A549 (cell line): ENCODE results near the gene SKA3. TPM values are rescaled to one million over a fixed set of nuclear protein-coding genes. Genes with fewer than 3 reads are reported as not detected.

Source experiments
- ATAC-seq, 2 experiments: fragments of 200-7000 bp in 1 of 2; fragments of >200 bp in 1 of 2; cut with Nextera tagmentation in 1 of 2; cut with Tn5 transposase in 1 of 2; 3 replicates each; pipeline versions ENCODE4 v1.8.0 to v1.9.1; 2018 to 2020; ENCODE audit warnings: mild to moderate bottlenecking in 1 of 2, moderate library complexity in 1 of 2
- CTCF ChIA-PET: fragments of 300-600 bp; sonication (Branson Sonifier 250); formaldehyde crosslinking; extraction: SDS; loops from one replicate; lab custom pipeline; 2021; ENCODE audit warnings: antibody characterized with exemption, inconsistent platforms; lab: Yijun Ruan, JAX
- POLR2A ChIA-PET: fragments of 350-600 bp; formaldehyde crosslinking; extraction: SDS; loops from one replicate; lab custom pipeline; 2021; ENCODE audit warnings: antibody characterized with exemption, inconsistent platforms; lab: Yijun Ruan, JAX
- DNase-seq, 2 experiments: peaks; one replicate each; pipeline versions ENCODE4 v3.0.0 to v3.0.0-alpha.2; 2011 to 2016; ENCODE audit warnings: low read depth in 1 of 2, low spot score in 1 of 2
- FAIRE-seq: peaks from 2 replicates; lab custom pipeline; 2011; peaks lifted over from hg19 to GRCh38; lab: Jason Lieb, UNC
- H3K27ac ChIP-seq, 2 experiments: fragments of >200 bp; sonication (Bioruptor Twin); formaldehyde crosslinking; 3 replicates each; pipeline ENCODE4 v1.5.1; 2016 to 2017
- H3K4me1 ChIP-seq: fragments of >200 bp; sonication (Bioruptor Twin); formaldehyde crosslinking; 3 replicates; pipeline ENCODE4 v1.6.1; 2016
- H3K4me2 ChIP-seq: fragments of >200 bp; sonication (Bioruptor Twin); formaldehyde crosslinking; 3 replicates; pipeline ENCODE4 v1.6.1; 2016
- H3K4me3 ChIP-seq: fragments of >200 bp; sonication (Bioruptor Twin); formaldehyde crosslinking; 3 replicates; pipeline ENCODE4 v1.5.1; 2016
- H3K9me3 ChIP-seq: fragments of >200 bp; sonication (Bioruptor Twin); formaldehyde crosslinking; 3 replicates; pipeline ENCODE4 v1.6.1; 2016
- EHF ChIP-seq: fragments of 250-450 bp; sonication (Bioruptor Pico); IDR thresholded peaks from 2 replicates; pipeline ENCODE4 v1.5.0; 2020; ENCODE audit warnings: mild to moderate bottlenecking
- ESRRA ChIP-seq: fragments of 150-350 bp; IDR thresholded peaks from 2 replicates; pipeline ENCODE4 v1.6.1; 2014; ENCODE audit warnings: mild to moderate bottlenecking, low read length, borderline replicate concordance
- FOSB ChIP-seq: fragments of 250-450 bp; sonication (Bioruptor Pico); IDR thresholded peaks from 2 replicates; pipeline ENCODE4 v1.5.0; 2020; ENCODE audit warnings: mild to moderate bottlenecking, moderate library complexity
- FOSL2 ChIP-seq, 2 experiments: fragments of 450-650 bp in 1 of 2; fragments of >200 bp in 1 of 2; sonication (Bioruptor Twin) in 1 of 2; formaldehyde crosslinking; IDR thresholded peaks; 2 replicates each; pipeline versions ENCODE4 v1.5.0 to v1.6.1; 2016 to 2020; ENCODE audit warnings: mild to moderate bottlenecking in 1 of 2, moderate library complexity in 1 of 2
- HOXB5 ChIP-seq: fragments of 250-450 bp; sonication (Bioruptor Pico); IDR thresholded peaks from 2 replicates; pipeline ENCODE4 v1.5.0; 2020; ENCODE audit warnings: mild to moderate bottlenecking, moderate library complexity
- JUNB ChIP-seq: fragments of >200 bp; sonication (Bioruptor Twin); formaldehyde crosslinking; IDR thresholded peaks from 2 replicates; pipeline ENCODE4 v1.6.1; 2016
- KDM5A ChIP-seq: fragments of 200-600 bp; sonication (generic); IDR thresholded peaks from 2 replicates; pipeline ENCODE4 v1.6.1; 2016; ENCODE audit warnings: antibody characterized with exemption, mild to moderate bottlenecking
- MAFK ChIP-seq: fragments of 450-650 bp; IDR thresholded peaks from 2 replicates; pipeline ENCODE4 v1.6.1; 2014; ENCODE audit not compliant: partially characterized antibody
- MYC ChIP-seq: IDR thresholded peaks from 2 replicates; pipeline ENCODE4 v1.6.1; 2012; ENCODE audit warnings: mild to moderate bottlenecking, inconsistent platforms, low read length, improper control_type of control experiment, borderline replicate concordance
- NFE2L2 ChIP-seq: fragments of 150-350 bp; conservative IDR thresholded peaks from 2 replicates; pipeline ENCODE4 v1.6.1; 2014; ENCODE audit warnings: low read length
- NPAS2 ChIP-seq: fragments of 250-450 bp; sonication (Bioruptor Pico); IDR thresholded peaks from 2 replicates; pipeline ENCODE4 v1.8.0; 2022; ENCODE audit warnings: mild to moderate bottlenecking, moderate library complexity, borderline replicate concordance
- POLR2A ChIP-seq: IDR thresholded peaks from 2 replicates; pipeline ENCODE4 v1.6.1; 2012; ENCODE audit warnings: mild to moderate bottlenecking, low read length
- RARB ChIP-seq: fragments of 250-450 bp; sonication (Bioruptor Pico); IDR thresholded peaks from 2 replicates; pipeline ENCODE4 v1.8.0; 2021; ENCODE audit warnings: mild to moderate bottlenecking, moderate library complexity
- SMC3 ChIP-seq: fragments of >200 bp; sonication (Bioruptor Twin); formaldehyde crosslinking; IDR thresholded peaks from 3 replicates; pipeline ENCODE4 v1.6.1; 2018; ENCODE audit warnings: inconsistent platforms
- SREBF2 ChIP-seq: fragments of 450-650 bp; IDR thresholded peaks from 2 replicates; pipeline ENCODE4 v1.6.1; 2014; ENCODE audit warnings: mild to moderate bottlenecking, moderate library complexity
- TP53 ChIP-seq: fragments of 250-450 bp; sonication (Bioruptor Pico); IDR thresholded peaks from 2 replicates; pipeline ENCODE4 v1.5.0; 2021; ENCODE audit warnings: mild to moderate bottlenecking, moderate library complexity
- ZNF302 ChIP-seq: fragments of 250-450 bp; sonication (Bioruptor Pico); IDR thresholded peaks from 2 replicates; pipeline ENCODE4 v1.9.0; 2021; ENCODE audit warnings: inconsistent platforms, mild to moderate bottlenecking, moderate library complexity
- WGBS: methylation state at CpG from one replicate; pipeline ENCODE4 v1.1.6; 2017; ENCODE audit errors: missing lambda C conversion rate; 5-methylcytosine and 5-hydroxymethylcytosine counted together
- polyA plus RNA-seq, 4 experiments: library from polyadenylated mRNA; depleted of rRNA in 3 of 4; stranded (reverse); fragments of >200 nt; fragmentation: RNase III in 1 of 4; extraction: RNeasy Plus Mini Kit Qiagen cat#74134 plus additional on column Dnase treatment in 1 of 4; gene quantifications; 2 replicates in 3 of 4; 3 replicates in 1 of 4; pipeline ENCODE4 v1.2.3, GENCODE V29; 2011 to 2017
- TF ChIP-seq, protein P1 (sequence below): fragments of >200 bp; sonication (Bioruptor Twin); formaldehyde crosslinking; IDR thresholded peaks from 3 replicates; pipeline ENCODE4 v1.6.1; 2016
- TF ChIP-seq, protein P2 (sequence below): fragments of >200 bp; sonication (Bioruptor Twin); formaldehyde crosslinking; IDR thresholded peaks from 2 replicates; pipeline ENCODE4 v1.6.1; 2016
- TF ChIP-seq, protein P3 (sequence below): IDR thresholded peaks from 2 replicates; pipeline ENCODE4 v1.6.1; 2012

Gene SKA3
- polyA plus RNA-seq, 2 of the 4 experiments (the other 2 are of a cell fraction): 13.5 to 19.2 TPM

DNA sequence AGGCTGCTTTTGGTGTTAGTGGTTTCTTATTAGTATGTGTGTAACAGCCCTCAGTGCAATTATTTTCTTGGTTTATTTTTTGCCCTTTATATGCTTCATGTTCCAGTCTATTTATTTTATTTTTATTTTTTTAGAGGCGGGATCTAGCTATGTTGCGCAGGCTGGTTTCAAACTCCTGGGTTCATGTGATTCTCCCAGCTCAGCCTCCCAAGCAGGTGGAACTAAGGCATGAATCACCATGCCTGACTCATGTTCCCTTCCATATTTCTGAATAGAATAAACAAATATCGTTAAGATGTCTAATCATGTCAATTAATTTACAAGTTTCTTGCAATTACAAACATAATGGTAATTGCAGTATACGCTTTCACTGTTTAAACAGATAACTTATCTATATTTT is 11.7 kb downstream of the SKA3 start:
- DNase-seq (no peak), ATAC-seq (no peak), FAIRE-seq (no peak)
- Histone ChIP-seq H3K27ac (no peak overlapping the region), H3K9me3 (no peaks in the 10 kb centered on the region), H3K4me2 (no peak overlapping the region), H3K4me3 (no peak overlapping the region), H3K4me1 (peaks cover 6% of the 10 kb centered on the region; the same call in 2 of the 3 replicates)
- ChIA-PET POLR2A (no interaction called here), CTCF (no interaction called here)
- TF ChIP-seq RARB (CRISPR knock-in tag) (no peak), TP53 (no peak), MYC (no peak), SREBF2 (no peak), EHF (CRISPR knock-in tag) (no peak), POLR2A (no peak), SMC3 (no peak), MAFK (no peak), ESRRA (no peak), HOXB5 (CRISPR knock-in tag) (no peak), ZNF302 (CRISPR knock-in tag) (no peak), NPAS2 (CRISPR knock-in tag) (no peak), FOSL2 (IDR thresholded peaks at IDR 0.05) (no peak), FOSL2 (CRISPR knock-in tag; IDR thresholded peaks at IDR 0.05) (no peak), KDM5A (no peak), FOSB (CRISPR knock-in tag) (no peak)
- TF ChIP-seq, protein P1, sequence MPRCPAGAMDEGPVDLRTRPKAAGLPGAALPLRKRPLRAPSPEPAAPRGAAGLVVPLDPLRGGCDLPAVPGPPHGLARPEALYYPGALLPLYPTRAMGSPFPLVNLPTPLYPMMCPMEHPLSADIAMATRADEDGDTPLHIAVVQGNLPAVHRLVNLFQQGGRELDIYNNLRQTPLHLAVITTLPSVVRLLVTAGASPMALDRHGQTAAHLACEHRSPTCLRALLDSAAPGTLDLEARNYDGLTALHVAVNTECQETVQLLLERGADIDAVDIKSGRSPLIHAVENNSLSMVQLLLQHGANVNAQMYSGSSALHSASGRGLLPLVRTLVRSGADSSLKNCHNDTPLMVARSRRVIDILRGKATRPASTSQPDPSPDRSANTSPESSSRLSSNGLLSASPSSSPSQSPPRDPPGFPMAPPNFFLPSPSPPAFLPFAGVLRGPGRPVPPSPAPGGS: no peak
- TF ChIP-seq, protein P2, sequence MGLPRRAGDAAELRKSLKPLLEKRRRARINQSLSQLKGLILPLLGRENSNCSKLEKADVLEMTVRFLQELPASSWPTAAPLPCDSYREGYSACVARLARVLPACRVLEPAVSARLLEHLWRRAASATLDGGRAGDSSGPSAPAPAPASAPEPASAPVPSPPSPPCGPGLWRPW: no peak
- TF ChIP-seq, protein P3, sequence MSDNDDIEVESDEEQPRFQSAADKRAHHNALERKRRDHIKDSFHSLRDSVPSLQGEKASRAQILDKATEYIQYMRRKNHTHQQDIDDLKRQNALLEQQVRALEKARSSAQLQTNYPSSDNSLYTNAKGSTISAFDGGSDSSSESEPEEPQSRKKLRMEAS: no peak
- 69% methylated on average over 4 of the region's 4 CpGs for WGBS

DNA sequence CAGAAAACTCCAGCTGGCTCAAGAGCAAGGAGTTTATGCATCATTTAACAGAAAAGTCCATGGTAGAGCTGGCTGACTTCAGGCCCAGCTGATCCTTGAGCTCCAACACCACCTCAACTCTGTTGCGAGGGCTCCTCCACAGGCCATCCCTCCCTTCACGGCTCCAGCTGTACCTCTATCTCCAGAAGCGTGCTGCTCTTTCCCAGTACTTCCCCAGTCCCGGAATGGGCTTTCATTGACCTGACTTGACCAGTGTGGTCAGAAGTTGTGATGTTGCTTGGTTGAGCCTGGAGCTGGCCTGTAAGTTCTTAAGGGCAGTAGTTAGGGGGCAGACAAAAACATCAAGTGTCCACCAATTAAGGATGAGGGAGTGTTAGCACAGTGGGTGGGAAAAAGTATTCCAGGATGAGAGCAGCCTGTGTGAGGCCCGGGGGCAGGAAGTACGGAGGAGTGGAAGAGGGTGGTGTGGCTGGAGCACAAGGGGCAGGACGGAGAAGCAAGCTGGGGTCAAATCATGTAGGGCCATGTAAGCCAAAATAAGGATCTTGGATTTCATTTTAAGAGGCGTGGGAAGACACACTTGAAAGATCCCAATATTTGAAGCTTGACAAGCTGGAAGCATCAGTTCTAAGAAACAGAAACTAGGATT is 24.0 kb downstream of the SKA3 start:
- Histone ChIP-seq H3K27ac (no peak overlapping the region), H3K9me3 (no peaks in the 10 kb centered on the region), H3K4me1 (no peaks in the 10 kb centered on the region), H3K4me2 (no peak overlapping the region), H3K4me3 (no peak overlapping the region)
- 88% methylated on average over 8 of the region's 8 CpGs for WGBS
- TF ChIP-seq SREBF2 (no peak), MAFK (no peak), JUNB (no peak)
- DNase-seq (no peak), FAIRE-seq (no peak), ATAC-seq (no peak)
- ChIA-PET POLR2A (no interaction called here), CTCF (no interaction called here)

- H3K4me2 ChIP-seq: no peak overlapping the region
- 54% methylated on average over 1 of the region's 1 CpG for WGBS
- POLR2A ChIA-PET: interaction anchor here (1.3 kb wide), 1 partner anchor 26 kb away, joined by 6 read pairs; the partner anchor contains the start of genes MRPL57 and SKA3
- ATAC-seq (no peak), FAIRE-seq (no peak), DNase-seq (no peak)
- H3K4me1 ChIP-seq: no peaks in the 10 kb centered on the region
- H3K9me3 ChIP-seq: no peaks in the 10 kb centered on the region
- TF ChIP-seq NFE2L2 (no peak), MAFK (peak; percentile 8)
- TF ChIP-seq, all 56 proteins: peak for 1
- Histone ChIP-seq H3K27ac (no peak overlapping the region), H3K4me3 (no peak overlapping the region)
- CTCF ChIA-PET: interaction anchor here (0.7 to 1.1 kb wide), 2 partner anchors 16 to 108 kb away, joined by 3 read pairs; no protein-coding TSS in a partner anchor
These were observed 26.3 kb downstream of the SKA3 start for GRCh38 chr13:21150013-21150412.
